T follicular helper cell (primary cell): ENCODE results near the gene FAM47B.

Source experiments
- DNase-seq: peaks from one replicate; pipeline ENCODE4 v3.0.0-alpha.2; 2020; ENCODE audit warnings: low read depth
- total RNA-seq, 2 experiments: gene quantifications; one replicate each; lab custom pipeline; 2026; lab: John Stamatoyannopoulos, UW

The FAM47B gene
- total RNA-seq, result 0 reads per million in 2 experiments

- DNase-seq, result no peak
These were observed at the start of gene FAM47B for GRCh38 chrX:34942496-34942895. Gene FAM47B (plus strand): TSS chrX:34942796. CDS start chrX:34942832, 36 bp downstream.

DNA sequence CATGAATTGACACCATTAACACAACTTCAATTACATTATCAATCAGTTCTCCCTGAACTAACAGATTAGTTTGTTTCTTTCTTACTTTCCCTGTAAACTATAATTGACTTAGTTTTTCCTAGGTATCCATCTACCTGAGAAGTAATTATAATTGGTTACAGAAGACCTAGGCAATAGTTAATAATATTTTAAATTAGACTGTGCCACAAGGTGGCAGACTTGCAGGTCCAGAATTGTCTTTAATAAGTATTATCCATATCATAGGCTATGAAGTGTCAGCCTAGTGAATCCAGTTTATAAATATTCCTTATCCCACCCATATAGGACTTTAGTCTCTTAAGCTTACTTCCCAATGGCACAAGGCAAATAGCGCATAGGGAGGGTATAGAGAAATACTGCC is 48.9 kb upstream of the FAM47B start:
- DNase-seq, result no peak

GRCh38 chrX:34900691-34901090 is 41.9 kb upstream of the FAM47B start:
- no peak for DNase-seq

DNA sequence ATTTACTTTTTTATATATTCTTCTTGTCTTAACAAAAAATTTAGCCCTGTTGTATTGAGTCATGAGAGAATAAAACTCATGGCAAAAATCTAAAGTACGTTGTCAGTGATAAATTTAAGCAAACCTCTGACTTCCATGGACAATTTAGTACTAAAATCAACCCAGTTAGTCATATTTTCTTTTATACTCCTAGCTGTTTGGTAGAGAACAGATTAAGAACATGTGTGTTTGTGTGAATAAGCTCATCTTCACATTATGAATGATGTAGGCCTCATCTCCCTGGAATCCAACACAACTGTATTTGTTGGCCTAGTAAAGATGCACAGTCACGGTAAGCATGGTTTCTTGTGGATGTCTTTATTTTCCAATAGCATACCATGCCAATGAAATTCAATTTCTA is 40.8 kb upstream of the FAM47B start:
- DNase-seq, result no peak

DNA sequence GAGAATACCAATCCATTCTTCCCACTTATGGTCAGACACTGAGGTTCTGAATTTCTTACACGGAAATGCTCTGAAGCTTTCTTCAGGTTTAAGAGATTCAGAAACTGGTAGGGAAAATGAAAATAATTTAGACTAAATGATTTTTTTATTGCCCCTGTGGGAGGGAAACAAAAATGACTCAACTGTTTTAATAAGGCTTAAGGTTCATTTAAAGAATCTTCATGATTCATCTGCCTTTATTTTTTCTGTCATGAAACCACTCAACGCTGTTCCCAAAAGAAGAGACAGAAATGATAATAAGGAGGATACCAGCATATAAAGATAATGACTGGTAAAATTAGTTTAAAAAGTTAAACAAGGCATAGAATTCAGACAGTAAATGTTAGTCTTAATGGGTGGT is 39.3 kb upstream of the FAM47B start:
- no peak for DNase-seq

DNA sequence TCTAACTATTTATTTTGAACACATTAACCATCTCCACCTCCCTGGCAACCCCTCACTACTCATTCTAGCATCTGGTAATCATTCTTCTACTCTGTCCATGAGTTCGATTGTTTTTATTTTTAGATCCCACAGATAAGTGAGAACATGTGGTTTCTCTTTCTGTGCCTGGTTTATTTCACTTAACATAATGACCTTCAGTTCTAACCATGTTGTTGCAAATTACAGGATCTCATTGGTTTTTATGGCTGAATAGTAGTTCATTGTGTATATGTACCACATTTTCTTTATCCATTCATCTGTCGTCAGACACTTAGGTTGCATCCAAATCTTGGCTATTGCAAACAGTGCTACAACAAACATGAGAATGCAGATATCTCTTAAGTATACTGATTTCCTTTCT is 33.4 kb upstream of the FAM47B start:
- no peak for DNase-seq

DNA sequence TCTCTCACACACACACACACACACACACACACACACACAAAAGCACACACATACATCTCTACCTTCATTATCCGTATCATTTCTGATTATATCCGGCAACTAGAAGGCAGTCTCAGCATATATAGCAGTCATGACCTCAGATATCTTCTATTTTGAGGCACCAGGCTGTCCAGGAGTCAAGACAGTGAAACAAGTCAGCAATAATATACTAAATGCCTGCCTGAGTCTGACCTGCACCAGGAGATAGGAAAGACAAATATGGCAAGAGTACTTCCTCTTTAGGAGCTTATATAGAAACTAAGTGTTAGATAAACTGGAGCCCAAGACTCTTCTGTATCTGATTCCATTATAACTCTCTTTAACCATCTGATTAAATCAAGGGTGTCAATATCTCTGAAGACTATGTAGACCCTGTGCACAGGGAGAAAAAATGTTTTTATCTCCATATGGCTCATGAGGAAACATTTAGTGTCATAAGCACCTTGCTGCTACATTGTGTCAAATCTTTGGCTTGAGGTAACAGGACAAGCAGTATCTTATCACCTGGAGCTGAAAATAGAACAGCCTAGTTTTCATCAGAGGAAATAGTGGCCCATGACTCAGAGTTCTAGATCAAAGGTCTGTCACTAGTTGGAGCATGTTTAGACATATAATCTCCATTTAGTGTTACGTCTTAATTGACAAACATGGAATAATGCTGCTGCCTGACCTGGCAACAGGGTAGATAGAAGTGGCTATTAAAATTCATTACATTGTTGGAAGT is 27.0 kb upstream of the FAM47B start:
- no peak for DNase-seq

DNA sequence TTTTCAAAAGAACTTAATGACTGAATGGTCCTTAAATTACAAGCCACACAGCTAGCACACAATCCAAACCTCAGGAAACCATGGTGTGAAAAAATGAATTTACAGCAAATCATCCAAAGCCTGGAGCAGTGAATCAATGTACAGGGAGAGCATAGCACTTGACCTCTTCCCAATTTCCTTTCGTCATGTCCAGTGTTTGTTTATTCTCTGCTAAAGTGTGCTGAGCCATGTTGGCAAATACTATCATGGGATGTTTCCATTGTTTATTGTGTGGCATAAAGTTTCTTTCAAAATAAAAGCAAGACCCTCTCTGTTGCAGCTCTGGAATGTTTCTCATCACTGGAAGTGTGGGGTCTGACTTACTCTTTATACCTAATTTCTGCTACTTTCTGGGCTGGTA is 25.4 kb upstream of the FAM47B start:
- no peak for DNase-seq

GRCh38 chrX:34918091-34918736 is 24.4 kb upstream of the FAM47B start:
- DNase-seq, result no peak

DNA sequence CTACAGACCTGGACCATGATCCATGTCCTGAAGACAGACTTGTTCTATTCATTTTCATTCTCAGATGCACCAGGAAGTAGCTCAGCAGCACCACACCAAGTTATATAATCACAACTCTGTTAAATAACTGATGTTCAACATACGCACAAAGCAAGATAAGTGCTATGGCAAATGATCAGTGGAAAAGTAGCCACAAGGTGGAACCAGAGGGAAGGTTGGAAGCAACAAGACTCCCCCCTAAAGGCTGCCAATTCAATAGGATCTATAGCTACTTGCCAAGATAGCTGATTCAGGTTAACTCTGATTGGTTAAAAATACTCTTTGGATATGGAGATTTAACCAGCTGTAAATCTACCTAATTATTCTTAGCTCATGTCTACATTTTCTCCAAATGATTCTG is 23.7 kb upstream of the FAM47B start:
- no peak for DNase-seq

GRCh38 chrX:34927866-34928265 is 14.7 kb upstream of the FAM47B start:
- no peak for DNase-seq

- no peak for DNase-seq
These were observed 639 bp downstream of the FAM47B start for GRCh38 chrX:34943235-34943634.

DNA sequence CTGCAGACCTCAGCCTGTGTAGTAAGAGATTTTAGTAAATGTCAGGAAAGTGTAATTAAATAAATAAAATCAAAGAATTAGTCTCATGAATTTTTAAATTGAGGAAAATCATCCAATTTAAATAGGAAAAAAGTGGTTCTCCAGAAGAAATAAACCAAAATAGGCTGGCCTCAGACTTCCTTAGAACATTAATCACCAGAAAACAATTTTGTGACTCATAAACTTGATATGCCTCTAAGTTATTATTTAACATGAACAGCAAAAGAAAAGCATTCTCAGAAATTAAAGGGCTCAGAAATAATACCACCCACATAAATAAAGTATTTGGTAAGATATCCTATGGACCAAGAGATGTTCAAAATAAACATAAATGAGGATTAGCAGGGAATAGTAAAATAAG is 14.3 kb downstream of the FAM47B start:
- no peak for DNase-seq

DNA sequence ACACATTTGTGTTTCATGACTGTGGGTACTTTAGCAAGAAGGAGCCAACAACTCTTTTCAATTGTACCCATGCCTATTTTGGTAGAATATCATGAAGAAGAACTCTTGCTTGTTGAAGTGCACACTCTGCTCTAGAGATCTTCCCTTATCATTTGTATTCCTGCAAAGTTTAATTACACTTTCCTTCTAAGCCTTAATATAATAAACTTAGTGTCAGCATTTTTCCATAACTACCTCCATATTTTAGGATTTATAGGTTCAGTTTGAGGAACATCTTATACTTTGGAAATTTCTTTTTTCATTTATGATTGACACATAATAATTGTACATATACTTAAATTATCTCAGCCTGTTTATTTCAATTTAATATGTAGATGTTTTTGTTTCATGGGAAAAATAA is 19.1 kb downstream of the FAM47B start:
- no peak for DNase-seq

DNA sequence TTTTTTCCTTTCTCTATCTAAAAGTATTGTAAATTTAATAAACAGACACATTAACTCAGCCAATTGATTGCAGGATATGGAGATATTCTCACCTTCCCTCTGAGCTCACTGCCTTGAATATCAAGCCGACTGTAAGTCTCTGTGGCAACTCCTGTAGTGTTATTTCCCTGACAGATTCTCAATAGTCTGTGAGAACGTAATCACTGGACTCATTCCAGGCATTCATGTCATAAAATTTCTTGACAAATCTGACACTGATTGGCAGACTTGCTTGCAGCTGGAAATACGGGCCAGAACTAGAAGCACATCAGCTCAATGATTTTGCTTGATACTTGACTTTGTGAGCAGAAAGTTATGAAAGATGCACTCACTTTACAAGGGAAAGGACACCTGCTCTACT is 29.6 kb downstream of the FAM47B start:
- DNase-seq, result no peak

DNA sequence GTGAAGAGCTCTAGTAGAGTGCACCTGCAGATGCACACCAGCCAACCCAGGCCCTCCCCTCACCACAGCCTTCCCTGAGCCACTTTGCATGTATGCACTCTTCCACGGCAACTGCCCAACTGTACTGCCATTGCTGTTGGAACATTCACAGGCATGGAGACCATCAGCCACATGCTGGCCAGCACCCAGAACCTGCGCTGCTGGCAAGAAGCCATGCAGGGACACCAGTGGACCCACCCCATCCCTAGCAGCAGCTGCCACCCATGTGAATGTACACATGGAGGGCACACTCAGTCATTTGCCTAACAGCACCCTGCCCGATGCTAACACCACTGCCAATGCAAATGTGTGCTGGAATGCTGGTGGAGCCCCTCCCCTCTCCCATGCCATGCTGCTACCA is 35.6 kb downstream of the FAM47B start:
- no peak for DNase-seq

DNA sequence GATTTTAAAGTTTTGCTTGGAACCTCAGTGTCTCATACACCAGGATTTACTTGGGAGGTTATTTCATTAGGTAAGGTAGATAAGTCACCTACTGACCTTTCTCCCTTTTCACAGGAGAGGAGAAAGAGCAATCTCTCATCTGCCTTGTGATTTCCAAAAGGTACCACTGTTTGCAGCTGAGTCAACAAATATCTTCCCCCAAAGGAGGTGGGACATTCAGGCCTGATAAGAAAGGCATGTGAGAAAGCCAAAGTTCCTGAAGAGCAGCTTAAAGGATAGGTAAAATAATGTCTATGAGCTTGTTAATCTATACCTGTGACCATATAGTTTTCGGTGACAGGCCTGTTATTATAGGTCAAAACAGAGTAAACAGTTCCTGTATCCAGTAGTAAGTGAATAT is 45.0 kb downstream of the FAM47B start:
- DNase-seq, result no peak
